H1 (cell line): ENCODE data around the gene GPR135. TPM values are rescaled to one million over a fixed set of nuclear protein-coding genes. Genes with fewer than 3 reads are reported as not detected.

Source experiments
- BACH1 ChIP-seq: IDR thresholded peaks from 2 replicates; pipeline ENCODE4 v1.6.1; 2012; ENCODE audit warnings: low read length, improper control_type of control experiment
- FOSL1 ChIP-seq: IDR thresholded peaks from 2 replicates; pipeline ENCODE4 v1.6.1; 2011; ENCODE audit warnings: mild to moderate bottlenecking, low read depth, low read length, moderate library complexity; ENCODE audit not compliant: insufficient read depth
- GABPA ChIP-seq: IDR thresholded peaks from 2 replicates; pipeline ENCODE4 v1.6.1; 2011; ENCODE audit warnings: mild to moderate bottlenecking, low read length, moderate library complexity, borderline replicate concordance; ENCODE audit not compliant: insufficient read depth
- SAP30 ChIP-seq: fragments of 300-600 bp; sonication (generic); IDR thresholded peaks from 2 replicates; pipeline ENCODE4 v1.7.1; 2012; ENCODE audit warnings: low read length, moderate library complexity, mild to moderate bottlenecking, inconsistent platforms; ENCODE audit not compliant: insufficient read depth, insufficient replicate concordance
- polyA plus RNA-seq, 7 experiments: library from polyadenylated mRNA; depleted of rRNA in 3 of 7; stranded (reverse) in 5 of 7; unstranded in 2 of 7; fragments of >200 nt in 5 of 7; fragments of 200-250 nt in 2 of 7; gene quantifications; 1 replicate in 5 of 7; 2 replicates in 1 of 7; 4 replicates in 1 of 7; pipeline versions ENCODE4 v1.2.1 to v1.2.3, GENCODE V29; 2011 to 2013; ENCODE audit warnings: missing spikeins in 2 of 7, mixed read lengths in 2 of 7
- total RNA-seq: library from RNA; stranded (reverse); fragmentation: NEBNext Ultra II Directional; extraction: Animal tissue kit (Norgen Biotek cat#: 25700); gene quantifications from 2 replicates; pipeline ENCODE4 v1.2.1, GENCODE V29; 2021

GPR135 gene
- total and polyA plus RNA-seq, 2 of the 8 experiments (the other 6 are each of a cell fraction or from before 2014, with no cell fraction given) = 0.48 to 1.1 TPM

- TF ChIP-seq SAP30 (no peak), GABPA (no peak), BACH1 (no peak), FOSL1 (no peak)
- TF ChIP-seq, all 59 proteins: peak for 0
Measured at GRCh38 chr14:59428581-59429012, 36.6 kb downstream of the GPR135 start (continued).
